Fibroblast of the aortic adventitia (primary cell): ENCODE measurements around the gene TRIM56. TPM values are rescaled to one million over a fixed set of nuclear protein-coding genes. Genes with fewer than 3 reads are reported as not detected.

Experiments
- DNase-seq: peaks from one replicate; pipeline ENCODE4 v3.0.0-alpha.2; 2010; ENCODE audit warnings: low read depth
- H3K4me3 ChIP-seq: 2 replicates; pipeline ENCODE4 v1.5.1; 2011; ENCODE audit warnings: low read depth, mild to moderate bottlenecking, control low read depth, low read length, moderate library complexity
- CTCF ChIP-seq: IDR thresholded peaks from 2 replicates; pipeline ENCODE4 v1.5.1; 2011; ENCODE audit warnings: mild to moderate bottlenecking, low read length, control low read depth, inconsistent platforms; ENCODE audit not compliant: insufficient read depth
- total RNA-seq: library from RNA; depleted of rRNA; stranded (reverse); fragments of >200 nt; gene quantifications from 2 replicates; pipeline ENCODE4 v1.2.3, GENCODE V29; 2012; ENCODE audit warnings: low replicate concordance

Gene TRIM56
- total RNA-seq, 1 donor, result 10.0 TPM

GRCh38 chr7:101134399-101134980, 49.2 kb downstream of the TRIM56 start:
- no peak for TF ChIP-seq CTCF
- peak; percentile 41 for DNase-seq
- no peak overlapping the region for H3K4me3 ChIP-seq

GRCh38 chr7:101137651-101138212, 52.5 kb downstream of the TRIM56 start:
- H3K4me3 ChIP-seq, result no peak overlapping the region
- no peak for TF ChIP-seq CTCF
- no peak for DNase-seq

GRCh38 chr7:101138213-101138870, 53.1 kb downstream of the TRIM56 start:
- H3K4me3 ChIP-seq, result no peak overlapping the region
- peak; percentile 73 for TF ChIP-seq CTCF
- peak; percentile 96 for DNase-seq

GRCh38 chr7:101140339-101140699, 55.0 kb downstream of the TRIM56 start:
- TF ChIP-seq CTCF, result no peak
- no peak for DNase-seq
- no peak overlapping the region for H3K4me3 ChIP-seq

GRCh38 chr7:101140746-101141382, 55.6 kb downstream of the TRIM56 start:
- TF ChIP-seq CTCF, result no peak
- no peak for DNase-seq
- no peak overlapping the region for H3K4me3 ChIP-seq

Other genes starting within 250 kb of the TRIM56 start
- 13.9 and 14.3 TPM in 2 replicates for gene SLC12A9, start 232.8 kb upstream of the TRIM56 start, total RNA-seq
- gene TRIP6, start 218.1 kb upstream of the TRIM56 start, total RNA-seq, result 71.4 and 81.3 TPM in 2 replicates
- gene SRRT, start 210.4 kb upstream of the TRIM56 start, total RNA-seq, result 25.3 and 41.2 TPM in 2 replicates
- 2.2 and 3.3 TPM in 2 replicates for gene UFSP1, start 195.8 kb upstream of the TRIM56 start, total RNA-seq
- 0.16 TPM in 1 of 2 replicates, not detected in the other for gene ACHE, start 189.6 kb upstream of the TRIM56 start, total RNA-seq
- gene MUC3A, start 135.9 kb upstream of the TRIM56 start, total RNA-seq, result 0.16 TPM in 1 of 2 replicates, not detected in the other
- not detected in 2 replicates for gene MUC12, start 115.9 kb upstream of the TRIM56 start, total RNA-seq
- not detected in 2 replicates for gene MUC17, start 65.4 kb upstream of the TRIM56 start, total RNA-seq
- gene SERPINE1, start 41.6 kb downstream of the TRIM56 start, total RNA-seq, result 23.1 and 341 TPM in 2 replicates
- gene AP1S1, start 69.0 kb downstream of the TRIM56 start, total RNA-seq, result 34.9 and 77.5 TPM in 2 replicates
- not detected in 2 replicates for gene VGF, start 80.1 kb downstream of the TRIM56 start, total RNA-seq
- not detected in 2 replicates for gene NAT16, start 94.8 kb downstream of the TRIM56 start, total RNA-seq
- not detected in 2 replicates for gene MOGAT3, start 115.6 kb downstream of the TRIM56 start, total RNA-seq
- 31.3 and 45.5 TPM in 2 replicates for gene PLOD3, start 132.1 kb downstream of the TRIM56 start, total RNA-seq
- gene ZNHIT1, start 132.7 kb downstream of the TRIM56 start, total RNA-seq, result 75.6 and 98.2 TPM in 2 replicates
- 3.0 TPM in 2 replicates for gene CLDN15, start 152.3 kb downstream of the TRIM56 start, total RNA-seq
- gene FIS1, start 159.6 kb downstream of the TRIM56 start, total RNA-seq, result 90.5 and 123 TPM in 2 replicates
- 38.1 and 57.7 TPM in 2 replicates for gene IFT22, start 236.3 kb downstream of the TRIM56 start, total RNA-seq